CMK (cell line): ENCODE measurements around the gene MAU2.
A peak's percentile ranks its signal among the peaks of the same experiment; 100 is the strongest.

Source experiments
- DNase-seq: peaks from one replicate; pipeline ENCODE4 v3.0.0-alpha.2; 2010; ENCODE audit warnings: low read depth

MAU2 gene

GRCh38 chr19:19308373-19308772, 12.3 kb upstream of the MAU2 start:
- no peak for DNase-seq

GRCh38 chr19:19315444-19315843, 5.2 kb upstream of the MAU2 start:
- DNase-seq = no peak

GRCh38 chr19:19316082-19316481, 4.5 kb upstream of the MAU2 start:
- no peak for DNase-seq

GRCh38 chr19:19319732-19320360, 783 bp upstream of the MAU2 start:
- no peak for DNase-seq

- DNase-seq = peak; percentile 21
Observed at GRCh38 chr19:19321141-19321577, 530 bp downstream of the MAU2 start.

- no peak for DNase-seq
Observed at GRCh38 chr19:19324059-19324770, 3.6 kb downstream of the MAU2 start.

GRCh38 chr19:19327672-19328071, 7.0 kb downstream of the MAU2 start:
- DNase-seq = no peak

- no peak for DNase-seq
Observed at GRCh38 chr19:19329126-19329525, 8.5 kb downstream of the MAU2 start.

- DNase-seq = no peak
Observed at GRCh38 chr19:19334063-19334988, 13.7 kb downstream of the MAU2 start.

GRCh38 chr19:19334989-19335344, 14.3 kb downstream of the MAU2 start:
- DNase-seq = no peak

- no peak for DNase-seq
Observed at GRCh38 chr19:19335408-19336158, 15.0 kb downstream of the MAU2 start.

- DNase-seq = no peak
Observed at GRCh38 chr19:19336597-19336996, 16.0 kb downstream of the MAU2 start.

- DNase-seq = no peak
Observed at GRCh38 chr19:19337120-19337519, 16.5 kb downstream of the MAU2 start.

GRCh38 chr19:19338082-19338481, 17.5 kb downstream of the MAU2 start:
- no peak for DNase-seq

- no peak for DNase-seq
Observed at GRCh38 chr19:19341026-19341425, 20.4 kb downstream of the MAU2 start.

GRCh38 chr19:19342086-19343015, 21.7 kb downstream of the MAU2 start:
- no peak for DNase-seq

- no peak for DNase-seq
Observed at GRCh38 chr19:19343016-19343362, 22.4 kb downstream of the MAU2 start.

- DNase-seq = no peak
Observed at GRCh38 chr19:19343762-19344161, 23.1 kb downstream of the MAU2 start.

- DNase-seq = no peak
Observed at GRCh38 chr19:19345232-19345631, 24.6 kb downstream of the MAU2 start.

GRCh38 chr19:19345970-19346369, 25.3 kb downstream of the MAU2 start:
- no peak for DNase-seq
